H9 (cell line): ENCODE data around the gene ROPN1L. TPM values are rescaled to one million over a fixed set of nuclear protein-coding genes. Genes with fewer than 3 reads are reported as not detected.

ENCODE experiments used
- DNase-seq: peaks from one replicate; pipeline ENCODE4 v3.0.0-alpha.2; 2017
- H2AFZ ChIP-seq: one replicate; pipeline ENCODE4 v1.6.1; 2013; ENCODE audit warnings: mild to moderate bottlenecking, low read length, control low read depth, moderate library complexity
- H2AK5ac ChIP-seq: 2 replicates; pipeline ENCODE4 v1.6.1; 2013; ENCODE audit warnings: low read length, control low read depth, mixed read lengths; ENCODE audit not compliant: insufficient read length
- H2BK120ac ChIP-seq: one replicate; pipeline ENCODE4 v1.6.1; 2013; ENCODE audit warnings: low read depth, mild to moderate bottlenecking, low read length, control low read depth, inconsistent platforms; ENCODE audit not compliant: poor library complexity, severe bottlenecking
- H2BK12ac ChIP-seq: 2 replicates; pipeline ENCODE4 v1.6.1; 2013; ENCODE audit warnings: low read length, control low read depth, mixed read lengths, low read depth; ENCODE audit not compliant: insufficient read length
- H2BK15ac ChIP-seq: 2 replicates; pipeline ENCODE4 v1.6.1; 2013; ENCODE audit warnings: low read depth, low read length, control low read depth
- H2BK20ac ChIP-seq: one replicate; pipeline ENCODE4 v1.6.1; 2013; ENCODE audit warnings: low read depth, mild to moderate bottlenecking, low read length, control low read depth, inconsistent platforms; ENCODE audit not compliant: poor library complexity, severe bottlenecking
- H2BK5ac ChIP-seq: 2 replicates; pipeline ENCODE4 v1.6.1; 2013; ENCODE audit warnings: low read length, control low read depth, mixed read lengths; ENCODE audit not compliant: insufficient read length
- H3K14ac ChIP-seq: 2 replicates; pipeline ENCODE4 v1.6.1; 2013; ENCODE audit warnings: low read length, control low read depth; ENCODE audit not compliant: insufficient read depth
- H3K18ac ChIP-seq: 2 replicates; pipeline ENCODE4 v1.6.1; 2013; ENCODE audit warnings: low read depth, mild to moderate bottlenecking, mixed read lengths, low read length, control low read depth; ENCODE audit not compliant: insufficient read length
- H3K23ac ChIP-seq: 2 replicates; pipeline ENCODE4 v1.6.1; 2013; ENCODE audit warnings: low read length, control low read depth, mixed read lengths, low read depth; ENCODE audit not compliant: insufficient read length
- H3K23me2 ChIP-seq: 2 replicates; pipeline ENCODE4 v1.6.1; 2013; ENCODE audit warnings: low read depth, mild to moderate bottlenecking, mixed read lengths, low read length, control low read depth; ENCODE audit not compliant: insufficient read length, poor library complexity, severe bottlenecking
- H3K27ac ChIP-seq: 2 replicates; pipeline ENCODE4 v1.5.1; 2013; ENCODE audit warnings: low read length, control low read depth, mixed read lengths, low read depth; ENCODE audit not compliant: insufficient read length
- H3K27me3 ChIP-seq: 2 replicates; pipeline ENCODE4 v1.6.1; 2013; ENCODE audit warnings: low read length, control low read depth, inconsistent platforms; ENCODE audit not compliant: insufficient read depth
- H3K4ac ChIP-seq: 2 replicates; pipeline ENCODE4 v1.6.1; 2013; ENCODE audit warnings: low read depth, mild to moderate bottlenecking, control low read depth, inconsistent platforms, low read length, moderate library complexity
- H3K4me1 ChIP-seq: 2 replicates; pipeline ENCODE4 v1.6.1; 2013; ENCODE audit warnings: low read length, control low read depth, inconsistent platforms; ENCODE audit not compliant: insufficient read depth
- H3K4me2 ChIP-seq: 2 replicates; pipeline ENCODE4 v1.6.1; 2013; ENCODE audit warnings: low read length, control low read depth, mixed read lengths; ENCODE audit not compliant: insufficient read length, insufficient read depth
- H3K56ac ChIP-seq: 2 replicates; pipeline ENCODE4 v1.6.1; 2013; ENCODE audit warnings: low read depth, mild to moderate bottlenecking, mixed read lengths, low read length, control low read depth; ENCODE audit not compliant: insufficient read length
- H3K79me1 ChIP-seq: 2 replicates; pipeline ENCODE4 v1.6.1; 2013; ENCODE audit warnings: low read depth, mild to moderate bottlenecking, moderate library complexity, low read length, control low read depth, inconsistent platforms; ENCODE audit not compliant: insufficient read depth, poor library complexity, severe bottlenecking
- H3K79me2 ChIP-seq: 2 replicates; pipeline ENCODE4 v1.6.1; 2013; ENCODE audit warnings: low read length, control low read depth, inconsistent platforms; ENCODE audit not compliant: insufficient read depth
- H3K9ac ChIP-seq: 2 replicates; pipeline ENCODE4 v1.6.1; 2013; ENCODE audit warnings: low read length, control low read depth, mixed read lengths; ENCODE audit not compliant: insufficient read length; ENCODE audit errors: extremely low read depth
- H3K9me3 ChIP-seq: one replicate; pipeline ENCODE4 v1.6.1; 2013; ENCODE audit warnings: low read depth, low read length, inconsistent platforms; ENCODE audit not compliant: control insufficient read depth
- H3T11ph ChIP-seq: one replicate; pipeline ENCODE4 v1.6.1; 2013; ENCODE audit warnings: mild to moderate bottlenecking, low read length, control low read depth, inconsistent platforms
- H4K20me1 ChIP-seq: one replicate; pipeline ENCODE4 v1.6.1; 2013; ENCODE audit not compliant: control insufficient read depth, insufficient read length, insufficient read depth
- H4K5ac ChIP-seq: 2 replicates; pipeline ENCODE4 v1.6.1; 2013; ENCODE audit warnings: low read depth, mild to moderate bottlenecking, mixed read lengths, low read length, control low read depth; ENCODE audit not compliant: insufficient read length
- H4K8ac ChIP-seq: replicated peaks from 2 replicates; pipeline ENCODE4 v1.6.1; 2013; ENCODE audit warnings: low read length, control low read depth, mixed read lengths, low read depth; ENCODE audit not compliant: insufficient read length
- H4K91ac ChIP-seq: 2 replicates; pipeline ENCODE4 v1.6.1; 2013; ENCODE audit warnings: low read depth, mild to moderate bottlenecking, moderate library complexity, mixed read lengths, low read length, control low read depth; ENCODE audit not compliant: insufficient read length
- H3K27ac Mint-ChIP-seq, 3 experiments: 2 replicates in 2 of 3; 3 replicates in 1 of 3; pipeline ENCODE4 v1.8.0; 2020 to 2021; ENCODE audit warnings: mixed read lengths in 3 of 3, mild to moderate bottlenecking in 1 of 3, moderate library complexity in 1 of 3
- H3K27me3 Mint-ChIP-seq: 2 replicates; pipeline ENCODE4 v1.8.0; 2021; ENCODE audit warnings: low read depth, mild to moderate bottlenecking, moderate library complexity, mixed read lengths
- H3K36me3 Mint-ChIP-seq, 3 experiments: 2 replicates in 2 of 3; 3 replicates in 1 of 3; pipeline ENCODE4 v1.8.0; 2020 to 2021; ENCODE audit warnings: low read depth in 3 of 3, mixed read lengths in 3 of 3; ENCODE audit not compliant: insufficient read depth in 1 of 3
- H3K4me1 Mint-ChIP-seq, 2 experiments: 2 replicates each; pipeline ENCODE4 v1.8.0; 2020; ENCODE audit warnings: mixed read lengths in 2 of 2
- H3K4me3 Mint-ChIP-seq, 2 experiments: 2 replicates in 1 of 2; 3 replicates in 1 of 2; pipeline ENCODE4 v1.8.0; 2020 to 2021; ENCODE audit warnings: mild to moderate bottlenecking in 2 of 2, mixed read lengths in 2 of 2, moderate library complexity in 1 of 2
- H3K9me3 Mint-ChIP-seq, 2 experiments: 2 replicates in 1 of 2; 3 replicates in 1 of 2; pipeline ENCODE4 v1.8.0; 2020; ENCODE audit warnings: mild to moderate bottlenecking in 2 of 2, mixed read lengths in 2 of 2, moderate library complexity in 1 of 2
- CTCF ChIP-seq: fragments of 200-600 bp; sonication (generic); conservative IDR thresholded peaks from 3 replicates; pipeline ENCODE4 v1.8.0; 2021; ENCODE audit warnings: antibody characterized with exemption, mild to moderate bottlenecking
- WGBS: extraction: QIAGEN DNeasy Blood & Tissue Kit; methylation state at CpG from one replicate; pipeline ENCODE4 v1.1.7; 2013; ENCODE audit warnings: missing lambda C conversion rate, low lambda C conversion rate, mixed read lengths; ENCODE audit not compliant: insufficient read length; ENCODE audit errors: extremely low coverage; 5-methylcytosine and 5-hydroxymethylcytosine counted together
- total RNA-seq: library from RNA; stranded (reverse); gene quantifications from 2 replicates; pipeline ENCODE4 v1.2.1, GENCODE V29; 2021

Gene ROPN1L
- total RNA-seq, 1 experiment from 2014 or later: 0.37 TPM

GRCh38 chr5:10490927-10491672, 49.4 kb downstream of the ROPN1L start:
- Histone ChIP-seq H3K4me2 (no peak overlapping the region), H4K91ac (no peak overlapping the region), H2BK20ac (no peak overlapping the region), H3K9ac (no peak overlapping the region), H3K23ac (no peak overlapping the region), H3K18ac (no peak overlapping the region), H2BK5ac (no peak overlapping the region), H3K79me2 (no peaks in the 10 kb centered on the region), H4K5ac (no peak overlapping the region), H3K79me1 (no peaks in the 10 kb centered on the region), H2BK15ac (no peak overlapping the region), H3K56ac (no peak overlapping the region), H4K20me1 (no peaks in the 10 kb centered on the region), H3K9me3 (no peaks in the 10 kb centered on the region), H2BK120ac (no peak overlapping the region), H4K8ac (no peak overlapping the region), H3K27me3 (no peaks in the 10 kb centered on the region), H2AFZ (no peak overlapping the region), H3K4me1 (no peaks in the 10 kb centered on the region), H3T11ph (no peak overlapping the region), H3K27ac (no peak overlapping the region), H3K23me2 (no peaks in the 10 kb centered on the region), H2BK12ac (no peak overlapping the region), H2AK5ac (no peak overlapping the region), H3K14ac (no peak overlapping the region), H3K4ac (no peak overlapping the region)
- H3K27me3 Mint-ChIP-seq: peaks cover 27% of the 10 kb centered on the region
- H3K4me3 Mint-ChIP-seq: no peak overlapping the region
- no peak overlapping the region for H3K27ac Mint-ChIP-seq
- peaks cover 11 to 15% (median 11%) of the 10 kb centered on the region in 3 experiments; a peak in 6 of 7 replicates for H3K36me3 Mint-ChIP-seq
- peaks cover 16 to 23% of the 10 kb centered on the region in 2 experiments for H3K4me1 Mint-ChIP-seq
- peaks cover 17 to 19% of the 10 kb centered on the region in 2 experiments for H3K9me3 Mint-ChIP-seq
- no CpG with 5 or more reads among the region's 14 CpGs for WGBS
- DNase-seq: no peak
- TF ChIP-seq CTCF: no peak
